Muscle of leg (tissue), 11 donors: ENCODE data around the gene SORCS3. TPM values are rescaled to one million over a fixed set of nuclear protein-coding genes. Genes with fewer than 3 reads are reported as not detected.

Experiments used
- DNase-seq: peaks from one replicate; pipeline ENCODE4 v3.0.0; 2013
- H3K27ac ChIP-seq: one replicate; pipeline ENCODE4 v1.5.1; 2013; ENCODE audit warnings: mild to moderate bottlenecking, low read length, control low read depth
- H3K27me3 ChIP-seq: one replicate; pipeline ENCODE4 v1.6.1; 2013; ENCODE audit warnings: low read length; ENCODE audit not compliant: control insufficient read depth, insufficient read depth
- H3K36me3 ChIP-seq: one replicate; pipeline ENCODE4 v1.6.1; 2013; ENCODE audit warnings: low read length; ENCODE audit not compliant: control insufficient read depth, insufficient read depth
- H3K4me1 ChIP-seq: one replicate; pipeline ENCODE4 v1.6.1; 2013; ENCODE audit warnings: low read length; ENCODE audit not compliant: control insufficient read depth, insufficient read depth
- H3K4me3 ChIP-seq: one replicate; pipeline ENCODE4 v1.5.1; 2013; ENCODE audit warnings: low read length, control low read depth
- H3K9me3 ChIP-seq: replicated peaks from 2 replicates; pipeline ENCODE4 v1.6.1; 2013; ENCODE audit warnings: low read depth, low read length; ENCODE audit not compliant: control insufficient read depth
- WGBS: methylation state at CpG from one replicate; pipeline ENCODE4 v1.1.5; 2013; ENCODE audit warnings: missing lambda C conversion rate; ENCODE audit not compliant: insufficient coverage; 5-methylcytosine and 5-hydroxymethylcytosine counted together
- polyA plus RNA-seq, 8 donors: library from polyadenylated mRNA; unstranded; fragments of 120-200 nt; gene quantifications; one replicate each; pipeline versions ENCODE4 v1.2.1 to v1.2.3, GENCODE V29; 2013; ENCODE audit warnings: inconsistent platforms in 1 of 8, low replicate concordance in 1 of 8; ENCODE audit not compliant: insufficient read length in 8 of 8, insufficient read depth in 1 of 8
- total RNA-seq: library from RNA; stranded (reverse); fragments of 120-200 nt; gene quantifications from one replicate; pipeline ENCODE4 v1.2.4, GENCODE V29; 2013

The SORCS3 gene
- total and polyA plus RNA-seq, 9 donors: 0.03 to 0.36 (median 0.13) TPM; not detected in 1

DNA sequence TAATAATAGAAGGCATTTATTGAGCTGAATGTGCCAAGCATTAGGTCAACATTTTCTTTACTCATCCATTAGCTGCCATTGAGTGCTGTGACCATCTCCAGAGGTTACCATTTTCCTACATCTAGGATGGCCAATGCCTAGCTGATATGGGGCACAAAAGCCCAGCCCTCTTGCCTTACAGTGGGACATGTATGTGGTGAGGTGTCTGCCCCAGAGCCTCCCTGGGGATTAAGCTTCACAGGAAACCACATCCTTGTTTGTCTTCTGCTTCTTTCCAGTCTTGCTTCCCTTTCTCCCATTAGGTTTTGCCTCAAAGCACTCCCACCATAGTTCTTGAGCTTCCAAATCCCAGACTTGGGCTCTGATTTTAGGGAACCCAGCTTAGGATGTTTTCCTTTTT, 258.7 kb downstream of the SORCS3 start:
- H3K36me3 ChIP-seq: no peaks in the 10 kb centered on the region
- no peak overlapping the region for H3K27ac ChIP-seq
- H3K9me3 ChIP-seq: no peaks in the 10 kb centered on the region
- no peak for DNase-seq
- H3K4me1 ChIP-seq: peaks cover 7% of the 10 kb centered on the region
- no peak overlapping the region for H3K4me3 ChIP-seq
- no peaks in the 10 kb centered on the region for H3K27me3 ChIP-seq

DNA sequence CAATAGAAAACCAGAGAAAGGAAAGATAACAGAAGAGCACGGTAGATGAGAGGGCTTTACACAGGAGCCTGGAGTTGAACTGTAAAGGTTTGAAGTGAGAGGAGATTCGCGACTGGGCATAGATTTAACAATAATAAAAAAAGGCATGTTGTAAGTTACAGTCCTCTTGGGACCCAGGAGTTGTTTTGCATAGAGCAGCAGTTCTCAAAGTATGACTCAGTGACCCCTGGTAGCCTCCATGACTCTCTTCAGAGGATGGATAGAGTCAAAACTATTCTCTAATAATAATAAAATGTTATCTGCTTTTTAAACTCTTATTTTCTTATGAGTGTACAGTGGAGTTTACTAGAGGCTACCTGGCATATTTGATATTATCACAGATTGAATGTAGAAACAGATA, 262.3 kb downstream of the SORCS3 start:
- H3K9me3 ChIP-seq: no peaks in the 10 kb centered on the region
- H3K27ac ChIP-seq: no peak overlapping the region
- DNase-seq: peak; percentile 70
- no peaks in the 10 kb centered on the region for H3K4me1 ChIP-seq
- H3K4me3 ChIP-seq: no peak overlapping the region
- no peaks in the 10 kb centered on the region for H3K36me3 ChIP-seq
- H3K27me3 ChIP-seq: no peaks in the 10 kb centered on the region
- WGBS: no CpG with 5 or more reads among the region's 3 CpGs

DNA sequence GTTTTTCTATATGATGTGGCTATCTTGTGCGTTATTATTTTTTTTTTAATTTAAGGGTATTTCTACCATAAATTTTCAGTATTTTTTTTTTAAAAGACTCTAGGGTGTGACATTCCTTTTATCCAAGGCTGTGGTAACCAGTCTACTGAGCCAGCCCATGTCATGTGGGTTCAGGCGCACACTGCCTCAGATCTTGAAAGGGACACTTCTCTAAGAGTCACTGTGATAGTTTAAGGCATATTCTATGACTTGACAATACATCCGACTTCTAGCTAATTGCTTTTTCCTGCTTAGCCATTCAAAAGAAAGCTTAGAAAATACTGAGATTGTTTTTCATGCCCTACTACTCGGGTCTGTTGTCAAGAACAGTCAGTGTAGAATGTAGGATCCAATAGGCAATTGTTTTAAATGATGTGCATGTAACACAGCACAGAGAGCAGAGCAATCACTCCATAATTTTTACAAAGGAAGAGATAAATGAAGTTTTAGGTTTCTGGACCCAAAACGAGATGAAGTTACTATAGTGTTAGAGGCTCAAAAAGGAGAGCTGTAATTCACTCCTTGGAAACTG, 263.7 kb downstream of the SORCS3 start:
- Histone ChIP-seq H3K27me3 (no peaks in the 10 kb centered on the region), H3K4me3 (no peak overlapping the region)

DNA sequence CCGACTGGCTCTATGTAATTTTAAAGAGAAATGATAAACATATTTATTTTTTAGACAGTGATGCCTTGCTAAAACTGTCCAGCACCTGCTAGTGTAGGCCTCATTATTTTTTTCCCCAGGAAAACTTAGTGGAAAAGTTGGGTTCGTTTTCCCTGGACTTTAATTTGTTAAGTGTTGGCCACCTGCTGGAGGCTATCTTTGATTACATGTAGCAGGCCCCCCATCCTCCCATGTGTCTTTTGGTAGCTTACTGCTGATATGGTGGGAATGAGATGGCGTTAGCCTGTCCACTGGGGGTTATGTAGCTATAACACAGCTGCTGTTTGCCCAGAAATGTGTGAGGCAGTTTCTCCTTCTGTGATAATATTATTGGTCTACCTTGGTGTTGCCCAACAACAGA, 265.0 kb downstream of the SORCS3 start:
- no CpG with 5 or more reads among the region's 3 CpGs for WGBS
- H3K4me3 ChIP-seq: no peak overlapping the region

More for the DNA sequence above, 263.7 kb downstream of the SORCS3 start:
- Histone ChIP-seq H3K9me3 (no peaks in the 10 kb centered on the region), H3K36me3 (no peaks in the 10 kb centered on the region), H3K4me1 (no peaks in the 10 kb centered on the region), H3K27ac (no peak overlapping the region)
- DNase-seq: no peak
- 100% methylated on average over 1 of the region's 5 CpGs for WGBS

GRCh38 chr10:104907521-104907920, 266.4 kb downstream of the SORCS3 start:
- WGBS: 70% methylated on average over 2 of the region's 4 CpGs
- no peak for DNase-seq
- Histone ChIP-seq H3K4me3 (no peak overlapping the region), H3K36me3 (no peaks in the 10 kb centered on the region), H3K27me3 (no peaks in the 10 kb centered on the region), H3K9me3 (no peaks in the 10 kb centered on the region), H3K27ac (no peak overlapping the region), H3K4me1 (no peaks in the 10 kb centered on the region)

More for the DNA sequence above, 265.0 kb downstream of the SORCS3 start:
- DNase-seq: no peak
- Histone ChIP-seq H3K36me3 (no peaks in the 10 kb centered on the region), H3K4me1 (no peaks in the 10 kb centered on the region), H3K27ac (no peak overlapping the region), H3K27me3 (no peaks in the 10 kb centered on the region), H3K9me3 (no peaks in the 10 kb centered on the region)

DNA sequence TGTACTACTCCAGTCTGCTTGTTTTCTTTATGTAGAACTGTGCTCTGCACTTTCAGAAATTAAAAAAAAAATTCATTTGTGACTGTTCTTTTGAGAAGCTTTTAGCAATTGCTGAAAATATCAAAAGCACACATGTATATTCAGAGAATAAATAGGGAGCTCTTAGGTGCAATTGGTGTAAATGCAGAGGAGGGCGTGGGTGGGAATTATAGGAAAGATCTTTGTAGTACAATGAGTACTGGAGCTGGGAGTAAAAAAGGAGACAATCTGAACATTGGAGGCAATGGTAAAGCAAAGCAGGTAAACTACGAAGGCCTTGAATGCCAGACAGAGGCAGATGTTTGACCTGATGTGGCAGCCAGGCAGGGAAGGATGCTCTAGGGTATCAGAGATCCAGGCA, 267.5 kb downstream of the SORCS3 start:
- Histone ChIP-seq H3K27ac (no peak overlapping the region), H3K4me3 (no peak overlapping the region), H3K27me3 (no peaks in the 10 kb centered on the region), H3K9me3 (no peaks in the 10 kb centered on the region), H3K36me3 (no peaks in the 10 kb centered on the region), H3K4me1 (no peaks in the 10 kb centered on the region)
- 92% methylated on average over 2 of the region's 2 CpGs for WGBS
- DNase-seq: no peak

DNA sequence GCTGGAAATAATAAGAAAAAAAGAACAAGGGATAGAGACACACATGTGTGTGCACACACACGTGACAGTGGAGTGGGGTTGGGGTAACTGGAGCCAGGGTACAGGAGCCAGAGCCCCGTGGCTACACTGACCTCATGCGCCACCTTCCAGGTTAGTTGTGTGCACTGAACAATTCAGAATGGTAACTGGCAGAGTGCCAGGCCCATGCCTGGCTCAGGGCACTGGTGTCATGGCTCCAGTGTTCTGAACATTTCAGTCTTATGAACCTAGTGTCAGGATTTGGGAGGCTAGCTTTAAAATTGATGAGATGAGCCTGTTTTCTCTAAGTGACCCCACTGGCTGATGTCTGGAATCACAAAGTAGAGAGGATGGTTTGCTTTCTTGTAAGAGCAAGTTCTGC, 269.6 kb downstream of the SORCS3 start:
- Histone ChIP-seq H3K4me1 (no peaks in the 10 kb centered on the region), H3K27me3 (no peaks in the 10 kb centered on the region), H3K9me3 (no peaks in the 10 kb centered on the region), H3K27ac (no peak overlapping the region), H3K36me3 (no peaks in the 10 kb centered on the region), H3K4me3 (no peak overlapping the region)
- no peak for DNase-seq
- 79% methylated on average over 3 of the region's 3 CpGs for WGBS

GRCh38 chr10:104913390-104913789, 272.3 kb downstream of the SORCS3 start:
- H3K4me3 ChIP-seq: no peak overlapping the region
- no peaks in the 10 kb centered on the region for H3K36me3 ChIP-seq
- H3K27me3 ChIP-seq: no peaks in the 10 kb centered on the region
- no peak for DNase-seq
- no peaks in the 10 kb centered on the region for H3K4me1 ChIP-seq
- no CpG with 5 or more reads among the region's 2 CpGs for WGBS
- no peak overlapping the region for H3K27ac ChIP-seq
- no peaks in the 10 kb centered on the region for H3K9me3 ChIP-seq

DNA sequence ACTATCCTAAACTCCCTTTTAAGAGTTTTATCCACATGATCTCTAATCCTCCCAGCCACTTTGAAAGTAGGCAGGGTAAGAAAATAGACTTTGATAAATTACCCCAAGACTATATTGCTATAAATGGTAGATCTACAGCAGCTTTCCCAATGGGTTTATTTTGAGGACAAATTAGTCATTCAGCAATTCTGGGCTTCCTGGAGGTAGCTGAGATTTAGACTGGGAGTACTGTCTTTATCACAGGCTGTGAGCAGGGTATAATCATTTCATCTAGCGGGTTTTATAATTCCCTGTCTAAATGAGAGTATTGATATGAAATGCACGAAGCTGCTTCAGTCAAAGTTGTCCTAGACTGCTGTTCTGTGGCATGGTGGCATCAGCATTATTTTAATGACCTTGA, 279.4 kb downstream of the SORCS3 start:
- Histone ChIP-seq H3K4me3 (no peak overlapping the region), H3K9me3 (no peaks in the 10 kb centered on the region), H3K4me1 (no peaks in the 10 kb centered on the region), H3K27me3 (no peaks in the 10 kb centered on the region), H3K36me3 (no peaks in the 10 kb centered on the region), H3K27ac (no peak overlapping the region)
- 100% methylated on average over 1 of the region's 2 CpGs for WGBS
- no peak for DNase-seq

- 93% methylated on average over 4 of the region's 5 CpGs for WGBS
Observed at GRCh38 chr10:104921763-104922162, 280.7 kb downstream of the SORCS3 start.

DNA sequence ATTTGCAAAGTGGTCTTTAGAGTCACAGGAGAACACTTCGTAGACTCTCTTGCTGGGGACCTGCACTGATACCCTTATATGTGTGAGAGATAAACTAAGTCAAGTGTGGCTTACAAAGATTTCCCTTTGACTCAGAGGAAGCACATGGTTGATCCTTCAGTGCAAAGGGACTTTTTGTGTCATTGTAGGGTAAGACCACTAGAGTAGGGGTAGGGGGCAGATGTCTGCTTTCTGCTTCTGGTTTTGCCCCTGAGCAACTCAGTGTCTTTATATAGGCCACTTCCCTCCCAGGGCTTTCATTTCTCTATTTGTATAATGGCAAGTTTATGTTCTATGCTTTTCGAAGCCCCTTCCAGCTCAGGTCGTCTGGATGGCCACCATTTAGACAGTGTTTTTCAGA, 281.7 kb downstream of the SORCS3 start:
- no peaks in the 10 kb centered on the region for H3K36me3 ChIP-seq
- H3K27ac ChIP-seq: no peak overlapping the region
- no peak overlapping the region for H3K4me3 ChIP-seq
- WGBS: 75% methylated on average over 1 of the region's 3 CpGs
- H3K27me3 ChIP-seq: no peaks in the 10 kb centered on the region
- H3K9me3 ChIP-seq: no peaks in the 10 kb centered on the region
- no peaks in the 10 kb centered on the region for H3K4me1 ChIP-seq
- no peak for DNase-seq

More at GRCh38 chr10:104921763-104922162, 280.7 kb downstream of the SORCS3 start:
- Histone ChIP-seq H3K4me3 (no peak overlapping the region), H3K9me3 (no peaks in the 10 kb centered on the region), H3K27me3 (no peaks in the 10 kb centered on the region), H3K27ac (no peak overlapping the region), H3K4me1 (no peaks in the 10 kb centered on the region), H3K36me3 (no peaks in the 10 kb centered on the region)
- DNase-seq: no peak
